Measurements from ENCODE around the gene PTPN1.
"Not testable (repeated sequence)": the region's sequence is repeated elsewhere in the genome, so short reads cannot be mapped to it uniquely, and the experiment has no call there.

PTPN1 gene

GRCh38 chr20:50561379-50562078 lies 51.3 kb downstream of the PTPN1 start:
- DNase-seq: no peak

- no peak for DNase-seq
Observed at GRCh38 chr20:50562262-50562701, 52.1 kb downstream of the PTPN1 start.

- DNase-seq: no peak
Observed at GRCh38 chr20:50563133-50563944, 53.2 kb downstream of the PTPN1 start.

GRCh38 chr20:50565383-50565782 lies 55.2 kb downstream of the PTPN1 start:
- DNase-seq: no peak

GRCh38 chr20:50565871-50566270 lies 55.7 kb downstream of the PTPN1 start:
- DNase-seq: no peak

- DNase-seq: no peak
Observed at GRCh38 chr20:50567860-50568548, 57.8 kb downstream of the PTPN1 start.

- no peak for DNase-seq
Observed at GRCh38 chr20:50568549-50568942, 58.4 kb downstream of the PTPN1 start.

GRCh38 chr20:50569487-50569863 lies 59.3 kb downstream of the PTPN1 start:
- DNase-seq: not testable (repeated sequence)

- peak; percentile 66 for DNase-seq
Observed at GRCh38 chr20:50569864-50570836, 60.0 kb downstream of the PTPN1 start.

GRCh38 chr20:50571466-50571865 lies 61.3 kb downstream of the PTPN1 start:
- DNase-seq: no peak

GRCh38 chr20:50572938-50573777 lies 63.0 kb downstream of the PTPN1 start:
- no peak for DNase-seq

- no peak for DNase-seq
Observed at GRCh38 chr20:50574108-50574507, 63.9 kb downstream of the PTPN1 start.

- DNase-seq: no peak
Observed at GRCh38 chr20:50574586-50574985, 64.4 kb downstream of the PTPN1 start.

- peak; percentile 45 for DNase-seq
Observed at GRCh38 chr20:50575865-50576720, 65.9 kb downstream of the PTPN1 start.

GRCh38 chr20:50577175-50578018 lies 67.2 kb downstream of the PTPN1 start:
- DNase-seq: no peak

- DNase-seq: no peak
Observed at GRCh38 chr20:50578061-50578777, 68.0 kb downstream of the PTPN1 start.

GRCh38 chr20:50578778-50579165 lies 68.6 kb downstream of the PTPN1 start:
- DNase-seq: no peak

- no peak for DNase-seq
Observed at GRCh38 chr20:50579511-50579910, 69.3 kb downstream of the PTPN1 start.
